ENCODE results near the gene F8. TPM values are rescaled to one million over a fixed set of nuclear protein-coding genes. Genes with fewer than 3 reads are reported as not detected.

F8 gene
- total RNA-seq, 1 experiment from 2014 or later, result 0.91 TPM

DNA sequence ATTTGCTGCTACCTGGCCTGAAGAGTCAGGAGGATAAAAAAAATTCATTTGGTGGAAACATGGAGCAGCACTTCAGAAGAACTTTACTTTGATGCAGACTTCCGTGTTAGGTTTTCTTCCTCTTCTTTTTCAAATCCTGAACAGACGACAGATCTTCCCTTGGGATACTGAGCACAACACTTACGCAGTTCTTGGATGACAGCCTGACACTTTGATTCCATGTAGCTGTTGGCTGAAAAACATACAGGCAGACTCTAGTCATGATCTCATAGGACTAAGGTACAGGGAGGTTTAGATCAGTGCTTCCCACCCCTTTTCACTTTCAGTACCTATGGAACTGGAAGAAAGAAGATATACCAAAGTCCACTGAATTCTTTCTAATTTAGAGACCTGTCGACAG, 39.2 kb upstream of the F8 start:
- POLR2A ChIA-PET (ENCODE audit: unreplicated experiment), result no interaction called here
- intact Hi-C loops (cut with micrococcal nuclease), result no loop called here
- no peaks in the 10 kb centered on the region for H3F3A ChIP-seq (ENCODE audit: low read length, unreplicated experiment)

DNA sequence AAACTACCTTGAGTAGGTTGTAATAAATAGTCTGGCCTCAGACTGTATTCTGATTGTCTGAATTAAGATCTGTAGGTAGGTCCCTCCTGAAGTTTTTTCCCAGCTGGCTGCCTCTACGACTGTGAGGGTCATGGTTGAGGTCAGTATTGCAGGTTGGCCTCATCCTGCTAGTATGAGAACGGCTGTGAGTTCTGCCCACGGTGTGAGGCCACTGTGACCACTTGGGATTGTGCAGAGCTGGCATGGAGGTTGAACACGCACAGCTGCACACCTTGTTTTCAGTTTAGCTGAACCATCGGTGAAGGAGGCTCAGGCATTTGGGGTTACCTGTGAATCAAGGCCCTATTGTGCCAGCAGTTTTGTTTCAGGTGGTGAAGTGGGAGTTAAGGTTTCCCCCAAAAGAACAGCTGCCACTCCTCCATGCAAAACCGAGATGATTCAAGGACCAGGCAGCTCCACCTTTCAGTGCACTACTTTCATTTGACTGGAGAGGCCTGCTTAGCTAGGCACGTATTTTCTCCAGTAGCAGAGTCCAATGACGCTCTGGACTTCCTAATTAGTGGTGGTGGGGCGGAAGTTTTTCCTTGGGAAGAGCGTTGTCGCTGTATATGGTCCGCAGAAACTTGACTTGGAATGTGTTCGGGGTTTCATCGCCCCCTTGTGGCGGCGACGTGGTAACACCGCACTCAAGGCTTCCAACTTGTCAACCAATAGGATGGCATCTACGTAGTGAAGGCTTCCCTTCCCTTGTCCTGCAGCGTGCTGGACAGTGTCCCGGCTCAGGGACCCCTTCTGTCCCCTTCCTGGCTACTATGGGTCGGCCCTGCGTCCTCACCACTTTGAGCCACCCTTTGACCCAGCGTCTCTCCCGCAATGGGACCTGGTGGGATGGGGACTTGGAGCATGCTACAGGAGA, 34.6 kb upstream of the F8 start:
- Histone ChIP-seq H3K9ac (ENCODE audit: low read length) (no peak overlapping the region), H2AFZ (ENCODE audit: low read length) (0 out of 2 replicates have a peak overlapping the region, but pooled peaks have one; percentile 36), H3K36me3 (ENCODE audit: low read depth, low read length) (peaks cover 11% of the 10 kb centered on the region; the same call in 1 of the 2 replicates), H3K9me2 (replicated peaks; ENCODE audit: low read length) (no peaks in the 10 kb centered on the region), H3K9me3 (ENCODE audit: low read length) (no peaks in the 10 kb centered on the region), H3K4me2 (ENCODE audit: low read length) (peak overlapping the region; percentile 52), H3K27me3 (ENCODE audit: low read length) (no peaks in the 10 kb centered on the region), H3K4me1 (ENCODE audit: insufficient read depth, low read length) (no peaks in the 10 kb centered on the region), H4K20me1 (ENCODE audit: low read length) (no peaks in the 10 kb centered on the region), H3K4me3 (ENCODE audit: low read length) (no peak overlapping the region), H3F3A (ENCODE audit: low read length, unreplicated experiment) (no peaks in the 10 kb centered on the region), H3K79me2 (ENCODE audit: low read length) (no peaks in the 10 kb centered on the region), H3K27ac (ENCODE audit: low read length) (no peak overlapping the region)
- POLR2A ChIA-PET (ENCODE audit: unreplicated experiment), result no interaction called here
- CTCF ChIA-PET, result interaction anchor here (0.8 kb wide), 1 partner anchor 29 kb away, joined by 3 read pairs; no protein-coding TSS in a partner anchor
- TF ChIP-seq CTCF (conservative IDR thresholded peaks at IDR 0.05; ENCODE audit: low read depth, low read length) (peak; percentile 81), EZH2phosphoT487 (IDR thresholded peaks at IDR 0.05; ENCODE audit: borderline replicate concordance, low read length) (no peak), EZH2 (IDR thresholded peaks at IDR 0.05; ENCODE audit: low read length, unreplicated experiment) (no peak)
- intact Hi-C loops (cut with micrococcal nuclease), result loop anchor here (1.0 to 10.0 kb wide), 4 partner anchors 31 to 142 kb away; partner anchors contain the start of gene FUNDC2
- ATAC-seq (peak; percentile 82), DNase-seq (peak; percentile 73)
- no TSS peak for BruUV-seq (replicated peaks)

More for the DNA sequence above, 39.2 kb upstream of the F8 start:
- Histone ChIP-seq H2AFZ (ENCODE audit: low read length) (no peak overlapping the region), H3K27me3 (ENCODE audit: low read length) (no peaks in the 10 kb centered on the region), H3K9me3 (ENCODE audit: low read length) (no peaks in the 10 kb centered on the region), H3K4me3 (ENCODE audit: low read length) (no peak overlapping the region), H3K4me1 (ENCODE audit: insufficient read depth, low read length) (peaks cover 22% of the 10 kb centered on the region), H3K27ac (ENCODE audit: low read length) (no peak overlapping the region), H4K20me1 (ENCODE audit: low read length) (no peaks in the 10 kb centered on the region), H3K9me2 (replicated peaks; ENCODE audit: low read length) (no peaks in the 10 kb centered on the region), H3K79me2 (ENCODE audit: low read length) (peaks cover 13% of the 10 kb centered on the region), H3K36me3 (ENCODE audit: low read depth, low read length) (0 out of 2 replicates have a peak, but pooled peaks cover 11% of the 10 kb centered on the region), H3K9ac (ENCODE audit: low read length) (no peak overlapping the region), H3K4me2 (ENCODE audit: low read length) (no peak overlapping the region)
- no TSS peak for BruUV-seq (replicated peaks)
- TF ChIP-seq EZH2 (IDR thresholded peaks at IDR 0.05; ENCODE audit: low read length, unreplicated experiment) (no peak), CTCF (conservative IDR thresholded peaks at IDR 0.05; ENCODE audit: low read depth, low read length) (no peak), EZH2phosphoT487 (IDR thresholded peaks at IDR 0.05; ENCODE audit: borderline replicate concordance, low read length) (no peak)
- no peak for ATAC-seq
- DNase-seq, result no peak
- CTCF ChIA-PET, result no interaction called here
